ENCODE data around the gene BCR.

GRCh38 chr22:23234409-23235161 lies 54.3 kb downstream of the BCR start:
- TF ChIP-seq CTCF (CRISPR knock-in tag; IDR thresholded peaks at IDR 0.05) (no peak), TBP (CRISPR knock-in tag; IDR thresholded peaks at IDR 0.05) (no peak), HNF1B (CRISPR knock-in tag; IDR thresholded peaks at IDR 0.05) (no peak), IRF1 (CRISPR knock-in tag; IDR thresholded peaks at IDR 0.05; ENCODE audit: low read depth) (no peak), TFE3 (CRISPR knock-in tag; IDR thresholded peaks at IDR 0.05) (no peak), HNRNPL (IDR thresholded peaks at IDR 0.05; ENCODE audit: low read depth, low read length) (no peak)
